WERI-Rb-1 (cell line): ENCODE measurements around the gene KIAA0825.

Source experiments
- DNase-seq: peaks from one replicate; pipeline ENCODE4 v3.0.0-alpha.2; 2020
- H3K27ac ChIP-seq: fragments of 250-450 bp; sonication (Bioruptor Pico); 2 replicates; pipeline ENCODE4 v1.5.1; 2020; ENCODE audit warnings: mild to moderate bottlenecking, moderate library complexity
- H3K27me3 ChIP-seq: fragments of 250-450 bp; sonication (Bioruptor Pico); 2 replicates; pipeline ENCODE4 v1.5.1; 2021; ENCODE audit warnings: mild to moderate bottlenecking, low read depth, moderate library complexity; ENCODE audit not compliant: insufficient read depth, severe bottlenecking
- H3K36me3 ChIP-seq: fragments of 250-450 bp; sonication (Bioruptor Pico); 2 replicates; pipeline ENCODE4 v1.5.1; 2020; ENCODE audit warnings: mild to moderate bottlenecking, moderate library complexity
- H3K4me3 ChIP-seq: 2 replicates; pipeline ENCODE4 v1.5.1; 2011; ENCODE audit warnings: low read depth, mild to moderate bottlenecking, control low read depth, low read length
- H3K9me3 ChIP-seq: fragments of 250-450 bp; sonication (Bioruptor Pico); 2 replicates; pipeline ENCODE4 v1.5.1; 2021; ENCODE audit warnings: mild to moderate bottlenecking, moderate library complexity; ENCODE audit not compliant: severe bottlenecking
- CTCF ChIP-seq: IDR thresholded peaks from 2 replicates; pipeline ENCODE4 v1.5.1; 2011; ENCODE audit warnings: low read depth, mild to moderate bottlenecking, control low read depth, inconsistent platforms, low read length

Gene KIAA0825

GRCh38 chr5:94345257-94345656 lies 273.1 kb downstream of the KIAA0825 start:
- no peak for TF ChIP-seq CTCF
- Histone ChIP-seq H3K27ac (no peak overlapping the region), H3K9me3 (no peaks in the 10 kb centered on the region), H3K27me3 (no peaks in the 10 kb centered on the region), H3K4me3 (no peak overlapping the region), H3K36me3 (no peaks in the 10 kb centered on the region)
- DNase-seq: no peak

GRCh38 chr5:94337617-94338016 lies 280.8 kb downstream of the KIAA0825 start:
- H3K4me3 ChIP-seq: no peak overlapping the region

GRCh38 chr5:94335936-94336335 lies 282.5 kb downstream of the KIAA0825 start:
- DNase-seq: no peak
- Histone ChIP-seq H3K4me3 (no peak overlapping the region), H3K27me3 (no peaks in the 10 kb centered on the region), H3K27ac (no peak overlapping the region), H3K36me3 (no peaks in the 10 kb centered on the region), H3K9me3 (no peaks in the 10 kb centered on the region)
- no peak for TF ChIP-seq CTCF

More at GRCh38 chr5:94337617-94338016, 280.8 kb downstream of the KIAA0825 start:
- DNase-seq: no peak
- H3K36me3 ChIP-seq: no peaks in the 10 kb centered on the region
- H3K27me3 ChIP-seq: no peaks in the 10 kb centered on the region
- no peak for TF ChIP-seq CTCF
- no peaks in the 10 kb centered on the region for H3K9me3 ChIP-seq
- no peak overlapping the region for H3K27ac ChIP-seq

- H3K27ac ChIP-seq: no peak overlapping the region
- no peak for DNase-seq
- H3K4me3 ChIP-seq: no peak overlapping the region
- no peaks in the 10 kb centered on the region for H3K27me3 ChIP-seq
- H3K36me3 ChIP-seq: no peaks in the 10 kb centered on the region
- peaks cover 4% of the 10 kb centered on the region for H3K9me3 ChIP-seq
- TF ChIP-seq CTCF: no peak
Observed at GRCh38 chr5:94329115-94329514, 289.3 kb downstream of the KIAA0825 start.

- no peaks in the 10 kb centered on the region for H3K36me3 ChIP-seq
- DNase-seq: no peak
- H3K9me3 ChIP-seq: peaks cover 4% of the 10 kb centered on the region
- H3K4me3 ChIP-seq: no peak overlapping the region
- no peak overlapping the region for H3K27ac ChIP-seq
- H3K27me3 ChIP-seq: no peaks in the 10 kb centered on the region
- no peak for TF ChIP-seq CTCF
Observed at GRCh38 chr5:94326586-94326985, 291.8 kb downstream of the KIAA0825 start.

- no peak overlapping the region for H3K27ac ChIP-seq
Observed at GRCh38 chr5:94316916-94317838, 301.2 kb downstream of the KIAA0825 start.

More at GRCh38 chr5:94316916-94317838, 301.2 kb downstream of the KIAA0825 start:
- Histone ChIP-seq H3K27me3 (no peaks in the 10 kb centered on the region), H3K4me3 (no peak overlapping the region), H3K9me3 (no peaks in the 10 kb centered on the region), H3K36me3 (no peaks in the 10 kb centered on the region)
- no peak for TF ChIP-seq CTCF
- no peak for DNase-seq
